Left cardiac atrium (tissue), 4 donors: ENCODE data around the gene DPP6. TPM values are rescaled to one million over a fixed set of nuclear protein-coding genes. Genes with fewer than 3 reads are reported as not detected.

Experiments
- ATAC-seq, 2 donors: fragments of 200-7000 bp; cut with Tn5 transposase; one replicate each; pipeline ENCODE4 v1.9.1; 2020; ENCODE audit warnings: mild to moderate bottlenecking in 2 of 2, moderate library complexity in 2 of 2
- DNase-seq: peaks from one replicate; pipeline ENCODE4 v3.0.0-alpha.2; 2020
- intact Hi-C, 2 donors: fragments of 100-400 bp; cut with DNase I; formaldehyde crosslinking; loops; one replicate each; pipeline versions ENCODE4 v1.14.1 to v1.15.1; 2022 to 2023
- total RNA-seq, 2 donors: library from RNA; stranded (reverse); fragmentation: NEBNext Ultra II Directional; extraction: Animal tissue kit (Norgen Biotek cat#: 25700); gene quantifications; one replicate each; pipeline ENCODE4 v1.2.1, GENCODE V29; 2021
- donor health status: DM: no; HTN: yes; CAD: no.
- donor health status: DM: no; HTN: yes; CAD: no; lungs with severe emphysema.
- donor health status: DM: yes; HTN: yes; CAD: no.
- donor health status: Dilated cardiomyopathy.

Gene DPP6
- total RNA-seq, 2 donors from 2014 or later = 0.42 to 0.56 TPM

DNA sequence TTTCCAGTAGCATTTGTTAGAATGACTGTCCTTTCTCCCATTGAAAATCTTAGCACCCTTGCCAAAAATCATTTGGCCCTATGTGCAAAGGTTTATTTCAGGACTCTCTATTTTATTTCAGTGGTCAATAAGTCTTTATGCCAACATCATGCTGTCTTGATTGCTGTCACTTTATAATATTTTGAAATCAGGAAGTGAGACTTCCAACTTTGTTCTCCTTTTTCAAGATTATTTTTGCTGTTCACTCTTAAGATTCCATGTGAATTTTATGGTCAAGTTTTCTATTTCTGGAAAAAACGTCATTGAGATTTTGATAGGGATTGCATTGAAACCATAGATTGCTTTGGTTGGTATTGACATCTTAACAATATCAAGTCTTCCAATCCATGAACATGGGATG, 885.6 kb downstream of the DPP6 start:
- DNase-seq (no peak), ATAC-seq (no peak)
- intact Hi-C loops = loop anchor here in 1 of 2 donors (10.0 kb wide), 1 partner anchor 257 kb away; no protein-coding TSS in a partner anchor

DNA sequence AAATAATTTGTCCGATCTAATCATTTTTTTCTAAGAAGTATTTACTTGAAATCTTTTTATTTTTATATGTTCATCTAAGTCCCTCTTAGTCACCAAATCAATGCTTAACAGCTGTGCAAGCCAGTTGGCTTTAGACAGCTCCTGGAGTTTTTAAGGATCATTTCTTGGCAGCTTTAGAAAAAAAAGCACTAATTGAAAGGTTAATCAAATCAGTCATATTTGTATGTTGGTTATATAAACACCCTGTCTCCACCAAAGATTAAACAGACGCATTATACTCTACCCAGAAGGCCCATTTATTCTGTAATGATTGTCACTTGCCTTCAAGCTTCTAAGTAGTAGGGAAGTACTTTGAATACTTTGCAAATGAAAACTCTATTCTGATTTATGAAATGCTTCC, 890.5 kb downstream of the DPP6 start:
- ATAC-seq (no peak), DNase-seq (no peak)
- intact Hi-C loops = no loop called here
